Stimulated activated CD8-positive, alpha-beta memory T cell treated with anti-CD3 and anti-CD28 coated beads, Interleukin-7, amount 100 ng/mL, for 48 hours (primary cell): ENCODE measurements around the gene PRR15L.
"Not testable (repeated sequence)": the region's sequence is repeated elsewhere in the genome, so short reads cannot be mapped to it uniquely, and the experiment has no call there.

Experiments
- DNase-seq, 2 donors: peaks; one replicate each; pipeline ENCODE4 v3.0.0-alpha.2; 2020; ENCODE audit warnings: low read depth in 1 of 2; ENCODE audit errors: extremely low read depth in 1 of 2

Gene PRR15L

GRCh38 chr17:47957591-47958490, at the start of gene PRR15L:
Gene PRR15L (minus strand): TSS chr17:47957883. CDS start chr17:47953234, 4,649 bp downstream.
- DNase-seq: no peak

- DNase-seq: no peak
Measured at GRCh38 chr17:48006936-48007709, 49.4 kb upstream of the PRR15L start.

- DNase-seq: no peak
Measured at GRCh38 chr17:48004983-48005382, 47.3 kb upstream of the PRR15L start.

DNA sequence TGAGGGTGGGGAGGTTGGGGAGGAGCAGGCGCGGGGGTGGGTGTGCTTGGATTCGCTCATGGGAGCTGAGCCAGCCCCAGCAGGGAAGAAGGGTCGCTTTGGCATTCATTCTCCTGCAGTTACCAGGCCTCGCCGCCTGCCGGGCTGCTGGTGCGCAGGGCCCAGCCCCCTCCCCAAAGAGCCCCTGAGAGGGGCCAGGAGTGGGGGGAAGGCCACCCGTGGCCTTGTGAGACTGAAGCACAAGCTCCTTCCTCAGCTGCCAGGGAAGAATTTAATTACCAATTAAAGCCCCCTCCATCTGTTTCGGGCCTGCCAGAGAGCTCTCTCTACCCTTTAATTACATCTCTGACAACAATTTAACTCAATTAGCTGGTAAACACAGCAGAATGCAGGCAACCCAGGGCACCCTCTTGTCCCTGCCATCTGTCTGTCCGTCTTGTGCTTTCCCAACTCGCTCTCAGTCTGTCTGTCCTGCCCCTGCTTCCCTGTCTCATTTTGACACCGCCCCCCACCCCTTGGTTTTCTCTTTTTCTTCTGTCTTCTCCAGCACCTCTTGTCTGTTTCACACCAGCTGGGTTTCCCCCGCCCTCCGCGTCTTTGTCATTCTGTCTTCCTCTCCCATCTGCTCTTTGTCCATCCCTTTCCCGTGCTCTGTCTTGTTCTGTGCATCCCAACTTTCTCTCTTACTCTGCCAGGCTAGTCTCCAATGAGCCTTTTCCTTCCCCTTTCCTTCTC, 45.9 kb upstream of the PRR15L start:
- no peak for DNase-seq

GRCh38 chr17:48002916-48003416, 45.3 kb upstream of the PRR15L start:
- DNase-seq: no peak

DNA sequence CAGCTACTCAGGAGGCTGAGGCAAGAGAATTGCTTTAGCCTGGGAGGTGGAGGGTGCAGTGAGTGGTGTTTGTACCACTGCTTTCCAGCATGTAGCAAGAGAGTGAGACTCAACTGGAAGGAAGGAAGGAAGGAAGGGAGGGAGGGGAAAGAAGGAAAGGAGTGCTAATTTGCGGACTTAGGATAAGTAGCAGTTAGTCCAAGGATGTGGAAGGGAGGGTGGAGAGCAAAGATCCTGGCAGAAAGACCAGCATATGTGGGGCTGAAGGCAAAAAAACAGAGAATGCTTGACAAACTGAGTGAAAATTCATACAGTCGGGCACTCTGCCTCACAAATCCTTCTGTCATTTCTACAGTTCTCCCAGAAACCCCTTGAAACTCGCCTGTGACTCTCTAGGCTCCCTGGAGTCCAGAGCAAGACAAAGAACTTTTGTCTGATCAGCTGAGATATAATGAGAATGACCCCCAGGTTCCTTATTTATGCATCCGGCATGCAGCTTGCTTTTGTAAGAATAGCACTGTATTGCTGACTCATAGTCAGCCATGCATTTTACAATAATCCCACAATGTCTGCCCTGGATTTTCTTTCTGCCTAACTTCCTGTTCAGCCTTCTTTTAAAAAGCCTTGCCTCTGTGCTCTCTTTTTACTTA, 44.7 kb upstream of the PRR15L start:
- no peak for DNase-seq

GRCh38 chr17:48001657-48002056, 44.0 kb upstream of the PRR15L start:
- not testable (repeated sequence) for DNase-seq

- no peak for DNase-seq
Measured at GRCh38 chr17:48001197-48001596, 43.5 kb upstream of the PRR15L start.

- DNase-seq: peak in 1 of 2 donors; percentile 5
Measured at GRCh38 chr17:47999582-47999981, 41.9 kb upstream of the PRR15L start.

DNA sequence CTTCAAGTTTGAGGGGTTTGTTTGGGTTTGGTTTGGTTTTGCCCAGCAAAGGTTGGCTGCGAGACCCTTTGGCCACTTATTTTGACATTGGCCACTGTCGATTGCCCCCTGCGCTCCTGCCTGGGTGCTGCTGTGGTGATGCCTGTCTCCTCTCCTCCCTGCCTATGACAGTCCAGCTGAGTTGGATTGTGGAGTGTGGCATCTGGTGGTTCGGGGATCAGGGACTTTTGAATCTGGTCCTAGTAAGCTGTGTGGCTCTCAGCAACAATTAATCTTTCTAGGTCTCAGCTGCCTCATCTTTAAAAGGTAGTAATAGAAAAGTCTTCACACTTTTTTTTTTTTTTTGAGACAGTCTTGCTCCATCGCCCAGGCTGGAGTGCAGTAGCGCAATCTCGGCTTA, 40.4 kb upstream of the PRR15L start:
- DNase-seq: no peak

- DNase-seq: no peak
Measured at GRCh38 chr17:47997586-47997985, 39.9 kb upstream of the PRR15L start.

- DNase-seq: no peak
Measured at GRCh38 chr17:47996201-47996600, 38.5 kb upstream of the PRR15L start.

DNA sequence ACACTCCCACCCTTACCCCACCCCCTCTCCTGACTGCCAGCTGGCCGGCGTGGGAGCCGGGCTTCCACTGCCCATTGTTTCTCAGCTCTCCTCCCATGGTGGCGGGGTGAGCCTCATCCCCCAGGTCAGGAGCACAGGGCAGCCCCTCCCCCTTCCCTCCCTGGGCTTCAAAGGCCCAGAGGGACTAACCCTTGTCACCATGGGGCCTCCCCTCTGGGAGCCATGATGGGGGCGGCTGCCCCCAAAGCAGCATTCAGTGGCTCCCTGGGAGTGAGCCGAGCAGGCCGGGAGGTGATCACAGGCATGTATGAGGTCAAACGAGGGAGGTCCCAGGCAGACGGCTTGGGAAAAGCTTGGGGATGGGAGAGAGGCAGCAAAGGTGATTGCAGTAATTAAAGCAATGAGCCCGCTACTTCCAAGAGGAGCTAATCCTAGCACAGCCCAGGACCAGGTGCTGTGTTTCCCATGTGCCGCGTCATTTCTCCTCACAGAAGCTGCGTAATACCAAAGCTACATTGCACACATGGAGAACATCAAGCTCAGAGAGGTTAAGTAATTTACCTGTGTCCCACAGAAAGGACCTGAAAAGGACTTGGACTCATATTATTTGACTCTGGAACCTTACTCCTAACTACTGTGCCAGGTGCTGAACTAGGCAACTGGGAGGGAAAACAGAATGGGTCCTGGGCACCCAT, 37.7 kb upstream of the PRR15L start:
- DNase-seq: no peak

- no peak for DNase-seq
Measured at GRCh38 chr17:47994724-47995123, 37.0 kb upstream of the PRR15L start.

DNA sequence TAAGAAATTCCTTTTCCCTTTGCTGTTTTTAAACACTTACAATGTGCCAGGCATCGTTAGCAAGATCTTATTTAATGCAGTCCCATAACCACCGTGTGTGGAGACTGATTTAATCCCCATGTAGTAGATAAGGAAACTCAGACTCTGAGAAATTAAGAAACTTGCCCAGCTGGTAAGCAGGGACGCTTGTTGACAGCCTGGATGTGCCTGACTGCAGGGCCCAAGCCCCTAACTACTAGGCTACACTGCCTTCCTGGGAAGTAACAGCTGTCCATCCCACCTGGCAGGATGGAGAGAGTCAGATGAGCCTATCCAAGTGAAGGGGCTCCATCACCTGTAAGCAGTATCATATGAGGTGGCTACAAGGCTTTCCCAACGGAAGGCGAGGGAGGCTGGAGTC, 36.3 kb upstream of the PRR15L start:
- DNase-seq: no peak

GRCh38 chr17:47993031-47993564, 35.4 kb upstream of the PRR15L start:
- no peak for DNase-seq

- DNase-seq: no peak
Measured at GRCh38 chr17:47992216-47992615, 34.5 kb upstream of the PRR15L start.

DNA sequence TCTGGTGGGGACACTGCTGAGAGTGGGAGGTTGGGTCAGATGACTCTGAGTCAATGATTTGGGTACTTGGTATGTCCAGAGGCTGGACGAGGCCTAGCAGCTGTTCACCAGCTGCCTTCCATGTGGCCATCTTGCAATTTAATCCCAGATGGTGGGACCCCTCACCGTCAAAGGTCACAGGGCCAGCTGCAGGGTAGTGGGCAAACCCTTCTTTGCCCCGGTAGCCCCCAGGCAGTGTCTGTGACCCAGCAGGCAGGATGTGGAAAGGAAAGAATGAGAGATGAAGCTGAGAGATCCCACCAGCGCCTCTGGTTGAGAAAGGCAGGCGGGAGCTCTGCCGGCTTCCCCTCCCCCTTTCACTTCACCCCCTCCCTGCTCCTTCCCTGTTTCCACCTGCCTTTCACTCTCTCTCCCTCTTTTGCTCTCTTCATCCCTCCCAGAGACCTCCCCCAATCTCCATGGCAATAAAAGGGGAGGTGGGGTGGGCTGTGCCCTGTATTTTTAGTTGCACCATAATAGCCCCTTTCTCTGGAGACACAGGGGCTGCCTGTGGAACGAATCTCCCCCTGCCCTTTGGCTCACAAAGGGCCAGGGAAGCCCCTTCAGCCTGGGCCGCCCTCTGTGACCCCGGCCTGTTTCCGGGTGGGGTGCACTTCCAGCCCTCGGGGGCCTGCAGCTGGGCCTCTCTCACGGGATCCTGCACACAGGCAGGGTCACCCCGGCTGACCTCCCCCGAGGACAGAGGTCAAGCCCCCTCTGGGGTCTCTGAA, 33.5 kb upstream of the PRR15L start:
- no peak for DNase-seq

GRCh38 chr17:47989700-47990099, 32.0 kb upstream of the PRR15L start:
- no peak for DNase-seq
